Measurements from ENCODE around the gene ZNF670.

GRCh38 chr1:247089616-247090375 is 11.2 kb upstream of the ZNF670 start:
- TF ChIP-seq CTCF (IDR thresholded peaks at IDR 0.05 in 8 of 11, conservative IDR thresholded peaks at IDR 0.05 in 3 of 11) (no peak), POLR2AphosphoS5 (IDR thresholded peaks at IDR 0.05) (no peak), POLR2A (IDR thresholded peaks at IDR 0.05) (no peak)

Data from spleen (tissue), 7 donors.